OCI-LY3 (cell line): ENCODE data around the gene PTPRN2.

ENCODE experiments used
- EZH2phosphoT487 ChIP-seq: fragments of 200-600 bp; shearing (Covaris generic); IDR thresholded peaks from 2 replicates; pipeline ENCODE4 v1.6.1; 2018; ENCODE audit warnings: antibody characterized with exemption, mixed run types, low read depth
- TF ChIP-seq, protein P1 (sequence below): fragments of 200-600, 300-600 bp; sonication (generic); IDR thresholded peaks from 2 replicates; pipeline ENCODE4 v1.5.1; 2014; ENCODE audit warnings: antibody characterized with exemption, low read length, low read depth

GRCh38 chr7:157682946-157683746 is 904.5 kb downstream of the PTPRN2 start:
- TF ChIP-seq, protein P1, sequence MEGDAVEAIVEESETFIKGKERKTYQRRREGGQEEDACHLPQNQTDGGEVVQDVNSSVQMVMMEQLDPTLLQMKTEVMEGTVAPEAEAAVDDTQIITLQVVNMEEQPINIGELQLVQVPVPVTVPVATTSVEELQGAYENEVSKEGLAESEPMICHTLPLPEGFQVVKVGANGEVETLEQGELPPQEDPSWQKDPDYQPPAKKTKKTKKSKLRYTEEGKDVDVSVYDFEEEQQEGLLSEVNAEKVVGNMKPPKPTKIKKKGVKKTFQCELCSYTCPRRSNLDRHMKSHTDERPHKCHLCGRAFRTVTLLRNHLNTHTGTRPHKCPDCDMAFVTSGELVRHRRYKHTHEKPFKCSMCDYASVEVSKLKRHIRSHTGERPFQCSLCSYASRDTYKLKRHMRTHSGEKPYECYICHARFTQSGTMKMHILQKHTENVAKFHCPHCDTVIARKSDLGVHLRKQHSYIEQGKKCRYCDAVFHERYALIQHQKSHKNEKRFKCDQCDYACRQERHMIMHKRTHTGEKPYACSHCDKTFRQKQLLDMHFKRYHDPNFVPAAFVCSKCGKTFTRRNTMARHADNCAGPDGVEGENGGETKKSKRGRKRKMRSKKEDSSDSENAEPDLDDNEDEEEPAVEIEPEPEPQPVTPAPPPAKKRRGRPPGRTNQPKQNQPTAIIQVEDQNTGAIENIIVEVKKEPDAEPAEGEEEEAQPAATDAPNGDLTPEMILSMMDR, result no peak
- TF ChIP-seq EZH2phosphoT487, result no peak
